ELR (cell line): ENCODE measurements around the gene HBP1.
"Not testable (repeated sequence)": the region's sequence is repeated elsewhere in the genome, so short reads cannot be mapped to it uniquely, and the experiment has no call there.

Experiments
- DNase-seq: peaks from one replicate; pipeline ENCODE4 v3.0.0-alpha.2; 2015; ENCODE audit warnings: low read depth

Gene HBP1

DNA sequence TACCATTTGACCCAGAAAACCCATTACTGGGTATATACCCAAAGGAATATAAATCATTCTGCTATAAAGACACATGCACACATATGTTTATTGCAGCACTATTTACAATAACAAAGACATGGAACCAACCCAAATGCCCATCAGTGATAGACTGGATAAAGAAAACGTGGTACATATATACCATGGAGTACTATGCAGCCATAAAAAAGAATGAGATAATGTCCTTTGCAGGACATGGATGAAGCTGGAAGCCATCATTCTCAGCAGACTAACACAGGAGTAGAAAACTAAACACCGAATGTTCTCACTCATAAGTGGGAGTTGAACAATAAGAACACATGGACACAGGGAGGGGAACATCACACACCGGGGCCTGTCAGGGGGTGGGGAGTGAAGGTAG, 13.1 kb upstream of the HBP1 start:
- DNase-seq, result not testable (repeated sequence)

- DNase-seq, result no peak
Measured at GRCh38 chr7:107157091-107157490, 11.7 kb upstream of the HBP1 start.

- no peak for DNase-seq
Measured at GRCh38 chr7:107158028-107158427, 10.8 kb upstream of the HBP1 start.

DNA sequence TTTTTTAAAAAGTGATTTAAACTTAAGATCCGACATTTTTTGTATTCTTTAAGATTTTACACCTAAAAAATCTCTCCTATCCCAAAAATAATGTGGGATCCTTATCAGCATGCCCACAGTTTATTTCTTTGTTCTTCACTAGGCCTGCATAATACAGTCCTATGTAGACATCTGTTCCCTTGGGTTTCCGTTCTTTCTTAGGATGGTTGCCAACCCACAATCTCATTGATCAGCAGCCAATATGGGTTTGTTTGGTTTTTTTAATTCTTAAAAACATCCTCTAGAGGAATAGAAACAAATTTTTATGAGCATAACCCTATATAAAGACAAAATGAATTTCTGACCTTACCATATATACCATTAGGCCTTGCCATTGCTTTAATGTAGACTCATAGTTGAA, 8.4 kb upstream of the HBP1 start:
- no peak for DNase-seq

GRCh38 chr7:107161415-107161814, 7.4 kb upstream of the HBP1 start:
- DNase-seq, result no peak

DNA sequence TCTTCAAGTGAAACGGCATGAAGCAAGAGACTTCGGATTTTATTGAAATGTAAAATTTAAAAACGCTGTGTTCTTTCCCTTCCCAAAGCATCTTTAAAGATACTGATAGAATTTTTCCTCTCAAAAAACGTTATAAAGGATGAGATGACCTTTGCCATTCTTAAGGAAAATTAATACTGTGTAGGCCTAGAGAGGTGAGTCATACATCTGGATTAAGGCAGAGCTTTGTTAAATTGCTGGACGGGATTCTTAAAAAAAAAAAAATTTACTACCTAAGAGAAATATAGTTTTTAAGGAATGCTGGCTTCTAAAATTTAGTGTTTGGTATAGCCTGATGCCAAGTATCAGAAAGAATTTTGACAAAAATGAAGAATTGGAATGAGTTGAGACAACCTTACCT, 6.3 kb upstream of the HBP1 start:
- DNase-seq, result no peak

DNA sequence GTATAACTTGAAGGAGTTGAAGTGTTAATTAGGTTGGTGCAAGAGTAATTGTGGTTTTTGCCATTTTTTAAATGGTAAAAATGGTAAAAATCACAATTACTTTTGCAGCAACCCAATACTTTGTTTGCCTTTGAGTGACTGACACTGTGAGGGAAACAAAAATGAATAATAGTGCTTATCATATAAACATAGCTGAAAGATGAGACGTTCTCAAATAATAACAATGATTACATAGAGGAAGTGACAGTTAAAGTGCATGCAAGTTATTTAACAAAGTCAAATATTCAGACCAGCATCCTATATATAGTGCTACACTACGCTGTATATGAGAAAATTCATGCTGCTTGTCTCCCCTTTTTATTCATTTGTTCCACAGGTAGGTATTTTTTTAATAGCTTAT, 4.7 kb upstream of the HBP1 start:
- peak; percentile 46 for DNase-seq

- DNase-seq, result no peak
Measured at GRCh38 chr7:107165341-107165740, 3.5 kb upstream of the HBP1 start.

DNA sequence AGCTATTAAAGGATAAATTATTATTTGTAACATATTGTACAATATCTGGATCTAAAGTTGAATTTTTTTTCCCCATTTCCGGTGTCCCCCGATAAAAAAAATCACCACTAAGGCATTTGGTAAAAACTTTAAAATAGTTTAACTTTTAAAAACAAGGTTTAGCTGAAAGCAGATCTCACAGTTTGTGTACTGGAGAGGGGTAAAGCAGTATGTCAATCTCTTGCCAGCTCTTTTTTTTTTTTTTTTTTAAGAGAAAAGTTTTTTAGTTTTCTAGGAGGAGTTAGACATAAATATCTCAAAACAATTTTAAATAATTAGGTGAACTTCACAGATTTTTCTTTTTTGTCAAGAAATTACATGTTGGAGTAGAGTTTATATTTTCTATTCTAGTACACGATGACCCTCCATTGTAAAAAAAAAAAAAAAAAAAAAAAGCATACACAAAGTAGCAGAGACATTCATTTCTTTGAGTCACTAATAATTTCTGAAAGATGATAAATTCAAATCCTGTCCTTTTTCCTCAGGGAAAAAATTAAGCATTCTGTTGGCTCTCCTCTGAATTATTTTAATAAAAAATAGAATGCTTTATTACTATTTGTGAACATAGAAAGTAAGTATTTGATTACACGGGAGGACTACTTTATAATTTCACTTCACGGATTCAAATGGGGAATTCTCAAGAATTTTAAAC, 1.9 kb upstream of the HBP1 start:
- peak; percentile 25 for DNase-seq

GRCh38 chr7:107167483-107168232, 1.1 kb upstream of the HBP1 start:
- peak; percentile 91 for DNase-seq

- peak; percentile 95 for DNase-seq
Measured at GRCh38 chr7:107169120-107170050, 582 bp downstream of the HBP1 start.

GRCh38 chr7:107170051-107170915, 1.5 kb downstream of the HBP1 start:
- DNase-seq, result no peak

- DNase-seq, result no peak
Measured at GRCh38 chr7:107171496-107171895, 2.7 kb downstream of the HBP1 start.

GRCh38 chr7:107172276-107173032, 3.7 kb downstream of the HBP1 start:
- no peak for DNase-seq

- no peak for DNase-seq
Measured at GRCh38 chr7:107173191-107173590, 4.4 kb downstream of the HBP1 start.

DNA sequence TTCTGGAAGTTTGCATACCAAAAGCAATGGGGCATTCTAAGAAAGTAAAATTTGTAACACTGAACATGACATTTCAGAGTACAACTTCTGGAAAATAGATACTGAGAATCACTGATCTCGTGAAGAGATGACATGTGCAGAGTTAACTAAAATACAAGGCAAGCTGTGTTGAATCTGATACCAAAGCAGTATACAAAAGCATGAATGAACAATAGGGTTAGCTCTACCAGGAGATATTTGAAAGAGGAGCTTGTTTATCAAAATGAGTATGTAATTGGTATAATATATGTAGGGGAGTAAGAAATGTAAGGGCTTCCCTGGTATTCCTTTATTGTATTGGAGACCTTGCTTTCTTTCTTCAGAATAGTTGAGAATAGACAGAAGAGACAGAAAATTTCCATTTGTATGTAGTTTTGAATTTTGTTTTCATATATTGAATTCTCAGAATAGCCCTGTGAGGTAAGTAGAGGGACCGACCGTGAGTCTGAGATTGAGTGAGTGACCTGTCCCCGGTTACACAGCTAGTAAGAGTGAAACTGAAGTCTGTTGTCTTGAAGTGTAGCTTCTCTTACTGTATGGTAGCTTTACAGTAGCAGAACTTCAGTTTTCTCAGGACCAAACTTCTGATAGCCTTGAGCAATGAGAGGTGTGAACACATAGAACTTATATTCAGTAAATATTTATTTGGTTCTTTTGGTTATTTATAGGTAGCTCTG, 5.0 kb downstream of the HBP1 start:
- DNase-seq, result no peak

- peak; percentile 57 for DNase-seq
Measured at GRCh38 chr7:107179326-107180164, 10.7 kb downstream of the HBP1 start.

- peak; percentile 70 for DNase-seq
Measured at GRCh38 chr7:107180378-107180777, 11.6 kb downstream of the HBP1 start.

DNA sequence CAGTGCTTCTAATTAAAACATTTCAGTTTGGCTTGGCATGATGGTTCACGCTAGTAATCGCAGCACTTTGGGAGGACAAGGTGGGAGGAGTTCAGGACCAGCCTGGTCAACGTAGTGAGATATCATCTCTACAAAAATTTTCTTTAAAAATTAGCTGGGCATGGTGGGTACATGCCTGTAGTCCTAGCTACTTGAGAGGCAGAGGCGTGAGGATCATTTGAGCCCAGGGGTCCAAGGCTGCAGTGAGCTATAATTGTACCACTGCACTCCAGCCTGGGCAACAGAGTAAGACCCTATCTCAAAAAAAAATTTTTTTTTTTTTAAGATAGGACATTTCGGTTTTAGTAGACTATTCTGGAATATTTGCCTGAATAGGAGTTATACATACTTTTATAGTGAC, 12.4 kb downstream of the HBP1 start:
- DNase-seq, result no peak
